Neural progenitor cell (in vitro differentiated cells): ENCODE data around the gene SRPK3.

ENCODE experiments used
- EZH2 ChIP-seq: fragments of 200-600 bp; sonication (generic); IDR thresholded peaks from 2 replicates; pipeline ENCODE4 v1.6.1; 2017; ENCODE audit warnings: antibody characterized with exemption, mild to moderate bottlenecking, moderate library complexity
- EZH2phosphoT487 ChIP-seq: fragments of 200-600 bp; sonication (generic); IDR thresholded peaks from 2 replicates; pipeline ENCODE4 v1.6.1; 2017; ENCODE audit warnings: antibody characterized with exemption
- TF ChIP-seq, protein P1 (sequence below): fragments of 200-600 bp; sonication (generic); IDR thresholded peaks from 2 replicates; pipeline ENCODE4 v1.5.1; 2017; ENCODE audit warnings: antibody characterized with exemption, mild to moderate bottlenecking

DNA sequence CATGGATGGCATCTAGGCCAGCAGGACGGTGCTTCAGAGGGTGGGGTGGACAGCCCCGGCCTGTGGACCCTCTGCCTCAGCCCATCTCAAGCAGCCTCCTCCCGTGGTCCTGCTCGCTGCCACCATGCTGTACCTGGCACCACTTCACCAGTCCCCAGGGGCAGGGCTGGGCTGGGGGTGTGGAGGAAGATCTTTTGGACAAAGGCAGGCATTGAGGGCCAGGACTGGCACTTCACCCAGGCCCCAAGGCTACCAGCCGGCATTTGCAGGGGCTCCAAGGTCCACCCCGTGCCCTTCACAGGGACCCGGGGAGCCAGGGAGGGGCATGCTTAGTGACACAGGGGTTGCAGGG lies 16.1 kb upstream of the SRPK3 start:
- TF ChIP-seq, protein P1, sequence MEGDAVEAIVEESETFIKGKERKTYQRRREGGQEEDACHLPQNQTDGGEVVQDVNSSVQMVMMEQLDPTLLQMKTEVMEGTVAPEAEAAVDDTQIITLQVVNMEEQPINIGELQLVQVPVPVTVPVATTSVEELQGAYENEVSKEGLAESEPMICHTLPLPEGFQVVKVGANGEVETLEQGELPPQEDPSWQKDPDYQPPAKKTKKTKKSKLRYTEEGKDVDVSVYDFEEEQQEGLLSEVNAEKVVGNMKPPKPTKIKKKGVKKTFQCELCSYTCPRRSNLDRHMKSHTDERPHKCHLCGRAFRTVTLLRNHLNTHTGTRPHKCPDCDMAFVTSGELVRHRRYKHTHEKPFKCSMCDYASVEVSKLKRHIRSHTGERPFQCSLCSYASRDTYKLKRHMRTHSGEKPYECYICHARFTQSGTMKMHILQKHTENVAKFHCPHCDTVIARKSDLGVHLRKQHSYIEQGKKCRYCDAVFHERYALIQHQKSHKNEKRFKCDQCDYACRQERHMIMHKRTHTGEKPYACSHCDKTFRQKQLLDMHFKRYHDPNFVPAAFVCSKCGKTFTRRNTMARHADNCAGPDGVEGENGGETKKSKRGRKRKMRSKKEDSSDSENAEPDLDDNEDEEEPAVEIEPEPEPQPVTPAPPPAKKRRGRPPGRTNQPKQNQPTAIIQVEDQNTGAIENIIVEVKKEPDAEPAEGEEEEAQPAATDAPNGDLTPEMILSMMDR = no peak
- TF ChIP-seq EZH2 = no peak
- no peak for TF ChIP-seq EZH2phosphoT487
